Subcutaneous abdominal adipose tissue (tissue), 5 donors: ENCODE data around the gene PAM.

ENCODE experiments used
- H3K27ac ChIP-seq: one replicate; pipeline ENCODE4 v1.7.0; 2013; ENCODE audit warnings: low read depth, mild to moderate bottlenecking, inconsistent platforms, low read length, moderate library complexity
- H3K27me3 ChIP-seq, 5 donors: one replicate each; pipeline ENCODE4 v1.7.0; 2013; ENCODE audit warnings: low read length in 5 of 5, inconsistent platforms in 1 of 5; ENCODE audit not compliant: control insufficient read depth in 5 of 5, insufficient read depth in 4 of 5
- H3K36me3 ChIP-seq, 5 donors: one replicate each; pipeline ENCODE4 v1.7.0; 2013; ENCODE audit warnings: low read length in 5 of 5; ENCODE audit not compliant: control insufficient read depth in 5 of 5, insufficient read depth in 5 of 5
- H3K4me1 ChIP-seq, 5 donors: one replicate each; pipeline ENCODE4 v1.7.0; 2013; ENCODE audit warnings: low read length in 5 of 5, mild to moderate bottlenecking in 3 of 5, moderate library complexity in 1 of 5; ENCODE audit not compliant: control insufficient read depth in 5 of 5, insufficient read depth in 5 of 5
- H3K4me3 ChIP-seq, 5 donors: one replicate each; pipeline ENCODE4 v1.7.0; 2013; ENCODE audit warnings: low read length in 5 of 5, low read depth in 1 of 5
- H3K9ac ChIP-seq, 5 donors: one replicate each; pipeline ENCODE4 v1.7.0; 2013; ENCODE audit warnings: low read length in 5 of 5, mild to moderate bottlenecking in 4 of 5, moderate library complexity in 3 of 5
- H3K9me3 ChIP-seq, 5 donors: one replicate each; pipeline ENCODE4 v1.7.0; 2013; ENCODE audit warnings: low read length in 5 of 5; ENCODE audit not compliant: control insufficient read depth in 5 of 5
- donor health status: healthy.
- donor health status: healthy.
- donor health status: healthy.
- donor health status: healthy.
- donor health status: healthy.

PAM gene

DNA sequence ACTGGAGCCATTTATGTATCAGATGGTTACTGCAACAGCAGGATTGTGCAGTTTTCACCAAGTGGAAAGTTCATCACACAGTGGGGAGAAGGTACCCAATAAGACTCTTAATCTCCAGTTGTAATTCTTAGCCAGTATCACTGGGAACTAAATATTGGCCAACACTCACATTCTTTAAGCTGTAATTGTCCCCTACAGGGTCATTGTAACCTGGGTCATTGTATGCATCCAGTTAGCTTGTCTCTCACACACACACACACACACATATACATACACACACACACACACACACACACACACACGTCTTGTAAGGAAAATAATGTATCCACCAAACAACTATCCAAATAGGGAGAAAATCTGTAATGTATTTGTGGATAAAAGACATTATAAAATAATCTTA lies 251.8 kb downstream of the PAM start:
- no peak overlapping the region for H3K4me3 ChIP-seq
- peaks cover 10 to 27% (median 16%) of the 10 kb centered on the region in 5 donors for H3K36me3 ChIP-seq
- H3K9me3 ChIP-seq, result no peaks in the 10 kb centered on the region
- H3K27me3 ChIP-seq, result no peaks in the 10 kb centered on the region
- no peaks in the 10 kb centered on the region for H3K4me1 ChIP-seq
- H3K9ac ChIP-seq, result no peak overlapping the region
- no peak overlapping the region for H3K27ac ChIP-seq

DNA sequence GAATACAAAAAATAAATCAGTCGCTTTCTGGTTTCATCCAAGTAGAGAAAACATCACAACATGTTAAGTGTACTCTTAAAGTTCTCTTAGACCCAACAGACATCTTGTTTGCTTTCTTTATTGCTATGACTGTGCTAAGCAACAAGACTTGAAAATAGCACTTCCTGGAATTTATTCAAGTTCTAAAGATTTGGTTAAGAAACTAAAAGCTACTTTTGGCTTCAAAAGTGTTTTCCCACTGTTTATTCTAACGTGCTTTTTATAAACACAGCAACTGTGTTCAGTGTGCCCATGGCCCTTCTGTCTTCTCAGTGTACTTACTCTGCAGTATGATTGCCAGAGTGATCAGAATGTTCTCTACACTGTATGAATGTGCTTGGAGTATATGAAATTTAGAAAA lies 255.1 kb downstream of the PAM start:
- H3K27ac ChIP-seq, result no peak overlapping the region
- H3K4me3 ChIP-seq, result no peak overlapping the region

DNA sequence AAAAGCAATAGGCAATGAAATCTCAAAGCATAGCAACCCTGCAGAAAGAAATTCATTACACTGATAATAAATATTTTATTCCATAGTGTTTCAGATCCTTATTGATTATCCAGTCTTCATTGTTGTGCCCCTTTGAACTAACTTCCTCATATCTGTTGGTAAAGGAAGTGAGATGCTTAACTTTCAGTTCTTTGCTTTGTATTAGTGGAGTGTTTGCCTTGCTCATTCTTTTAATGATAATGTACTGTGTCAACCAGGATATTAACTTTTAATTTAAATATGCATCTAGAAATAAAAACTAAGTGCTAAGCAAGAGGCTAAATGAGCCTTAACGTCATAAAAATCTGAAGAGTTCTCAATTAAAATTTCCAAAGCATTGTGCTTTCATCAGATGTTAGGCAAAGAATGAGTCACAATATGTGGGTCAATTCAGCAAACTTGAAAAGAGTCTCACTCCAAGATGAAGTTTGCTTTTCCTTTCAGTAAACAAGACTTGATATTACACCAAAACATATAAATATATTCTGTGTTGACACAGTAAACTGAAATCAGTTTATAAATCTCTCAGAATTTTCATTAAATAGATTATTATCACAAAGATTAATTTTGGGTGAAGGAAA lies 258.9 kb downstream of the PAM start:
- Histone ChIP-seq H3K27me3 (no peaks in the 10 kb centered on the region), H3K4me3 (no peak overlapping the region), H3K4me1 (no peaks in the 10 kb centered on the region), H3K36me3 (peaks cover 8 to 29% (median 16%) of the 10 kb centered on the region in 5 donors), H3K9ac (no peak overlapping the region), H3K9me3 (no peaks in the 10 kb centered on the region), H3K27ac (no peak overlapping the region)

More for the DNA sequence above, 255.1 kb downstream of the PAM start:
- no peaks in the 10 kb centered on the region for H3K4me1 ChIP-seq
- peaks cover 8 to 30% (median 16%) of the 10 kb centered on the region in 5 donors for H3K36me3 ChIP-seq
- H3K9me3 ChIP-seq, result no peaks in the 10 kb centered on the region
- no peak overlapping the region for H3K9ac ChIP-seq
- no peaks in the 10 kb centered on the region for H3K27me3 ChIP-seq

DNA sequence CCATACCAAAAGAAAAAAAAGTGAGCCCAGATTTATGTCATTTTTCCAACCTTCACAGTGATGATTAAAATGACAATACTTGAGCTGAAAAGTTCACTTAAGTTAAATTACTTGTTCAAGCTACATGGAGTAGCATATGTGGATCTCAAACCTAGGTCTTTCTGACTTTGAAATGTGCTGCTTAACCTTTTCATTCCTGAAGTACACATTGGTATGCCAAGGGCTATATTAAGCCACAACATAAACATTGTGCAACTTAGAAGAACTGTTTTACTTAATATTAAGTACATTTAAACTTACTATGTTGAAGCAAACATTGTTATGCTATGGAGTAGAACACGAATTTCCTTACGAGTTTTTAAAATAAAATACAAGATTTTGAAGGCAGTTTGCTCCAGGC lies 259.9 kb downstream of the PAM start:
- Histone ChIP-seq H3K4me3 (no peak overlapping the region), H3K27ac (no peak overlapping the region), H3K36me3 (peaks cover 13 to 34% (median 23%) of the 10 kb centered on the region in 5 donors), H3K9ac (no peak overlapping the region), H3K4me1 (no peaks in the 10 kb centered on the region), H3K27me3 (no peaks in the 10 kb centered on the region), H3K9me3 (no peaks in the 10 kb centered on the region)

DNA sequence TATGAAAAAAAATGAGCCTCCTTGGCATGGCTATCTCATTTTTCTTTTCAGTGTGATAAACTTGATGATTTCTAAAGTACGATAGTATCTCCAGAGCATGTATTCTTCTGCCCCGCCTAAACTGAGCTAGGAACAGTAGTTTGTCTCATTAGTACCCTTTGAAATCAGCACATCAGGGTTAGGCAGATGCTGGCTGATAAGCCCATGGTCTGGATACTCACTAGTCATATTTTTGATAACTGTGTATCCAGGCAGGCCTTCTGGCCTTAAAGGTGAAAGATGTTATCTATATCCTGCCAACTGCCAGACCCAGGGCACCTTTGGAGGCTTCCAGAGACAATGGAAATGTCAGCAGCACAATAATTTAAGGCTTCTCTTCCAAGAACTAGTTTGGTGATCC lies 261.1 kb downstream of the PAM start:
- no peaks in the 10 kb centered on the region for H3K4me1 ChIP-seq
- H3K4me3 ChIP-seq, result no peak overlapping the region
- H3K9me3 ChIP-seq, result no peaks in the 10 kb centered on the region
- H3K9ac ChIP-seq, result no peak overlapping the region
- H3K27ac ChIP-seq, result no peak overlapping the region
- no peaks in the 10 kb centered on the region for H3K27me3 ChIP-seq
- peaks cover 16 to 43% (median 34%) of the 10 kb centered on the region in 5 donors for H3K36me3 ChIP-seq

DNA sequence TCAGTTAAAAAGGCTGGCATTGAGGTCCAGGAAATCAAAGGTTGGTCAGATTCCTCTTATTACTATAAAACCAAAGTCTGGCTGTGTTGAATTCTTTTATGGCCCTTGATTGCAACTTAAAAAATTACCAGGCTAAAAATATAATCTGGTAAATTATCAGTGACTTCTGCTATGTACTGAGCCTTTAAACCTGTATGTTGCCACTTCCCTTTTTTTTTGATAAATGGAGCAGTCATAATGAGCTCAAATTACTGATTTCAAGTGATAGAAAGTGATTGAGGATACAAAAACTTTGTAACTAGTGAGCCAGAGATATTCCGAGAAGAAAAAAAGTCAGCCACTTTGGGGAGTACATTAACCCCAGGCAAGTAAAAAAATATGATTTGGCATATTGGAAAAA lies 264.7 kb downstream of the PAM start:
- no peak overlapping the region for H3K9ac ChIP-seq
- peaks cover 26 to 50% (median 41%) of the 10 kb centered on the region in 5 donors for H3K36me3 ChIP-seq
- H3K4me1 ChIP-seq, result no peaks in the 10 kb centered on the region
- H3K9me3 ChIP-seq, result no peaks in the 10 kb centered on the region
- no peak overlapping the region for H3K4me3 ChIP-seq
- no peaks in the 10 kb centered on the region for H3K27me3 ChIP-seq
- no peak overlapping the region for H3K27ac ChIP-seq

DNA sequence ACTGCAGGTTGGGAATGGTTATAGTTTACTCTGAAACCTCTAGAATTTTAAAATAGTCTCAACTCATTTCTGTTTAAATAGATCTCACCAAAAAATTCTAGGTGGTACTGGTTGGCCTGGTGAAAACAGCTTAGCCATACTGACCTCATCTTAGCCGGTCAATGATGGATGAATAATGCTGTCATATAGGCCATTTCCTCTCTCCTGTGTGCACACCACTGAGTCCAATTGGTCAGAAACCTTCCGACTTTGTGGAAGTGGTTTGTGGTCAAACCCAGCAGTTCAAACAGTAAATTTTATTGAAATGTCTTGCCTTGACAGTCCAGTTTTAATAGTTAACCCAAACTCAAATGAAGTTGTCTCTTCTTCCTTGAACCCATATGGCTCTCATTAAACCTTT lies 266.2 kb downstream of the PAM start:
- H3K36me3 ChIP-seq, result peaks cover 26 to 54% (median 34%) of the 10 kb centered on the region in 5 donors
- H3K9ac ChIP-seq, result no peak overlapping the region
- H3K9me3 ChIP-seq, result no peaks in the 10 kb centered on the region

DNA sequence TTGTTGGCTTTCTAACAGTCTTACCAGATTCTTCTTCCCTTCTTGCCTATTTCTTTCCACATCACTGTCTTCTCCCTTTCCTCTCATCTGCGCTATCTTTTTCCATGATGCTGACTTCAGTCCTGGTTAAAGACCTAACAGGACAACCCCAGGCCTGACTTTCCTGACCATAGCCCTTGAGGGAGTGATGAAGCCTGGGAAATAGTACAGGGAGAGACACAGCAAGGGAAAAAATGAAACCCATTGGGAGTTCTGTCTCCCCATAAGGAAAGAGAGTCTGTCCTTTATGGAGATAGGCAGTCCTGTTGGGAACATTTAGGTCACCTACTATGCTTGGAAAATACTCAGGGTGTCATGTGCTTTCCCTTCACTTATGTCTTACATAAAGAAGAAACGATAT lies 272.2 kb downstream of the PAM start:
- H3K4me1 ChIP-seq, result no peaks in the 10 kb centered on the region
- no peaks in the 10 kb centered on the region for H3K9me3 ChIP-seq
- no peak overlapping the region for H3K9ac ChIP-seq
- H3K27ac ChIP-seq, result no peak overlapping the region
- H3K4me3 ChIP-seq, result no peak overlapping the region
- peaks cover 26 to 54% (median 30%) of the 10 kb centered on the region in 5 donors for H3K36me3 ChIP-seq
- no peaks in the 10 kb centered on the region for H3K27me3 ChIP-seq

More for the DNA sequence above, 266.2 kb downstream of the PAM start:
- no peak overlapping the region for H3K4me3 ChIP-seq
- H3K4me1 ChIP-seq, result no peaks in the 10 kb centered on the region
- no peaks in the 10 kb centered on the region for H3K27me3 ChIP-seq
- H3K27ac ChIP-seq, result no peak overlapping the region

DNA sequence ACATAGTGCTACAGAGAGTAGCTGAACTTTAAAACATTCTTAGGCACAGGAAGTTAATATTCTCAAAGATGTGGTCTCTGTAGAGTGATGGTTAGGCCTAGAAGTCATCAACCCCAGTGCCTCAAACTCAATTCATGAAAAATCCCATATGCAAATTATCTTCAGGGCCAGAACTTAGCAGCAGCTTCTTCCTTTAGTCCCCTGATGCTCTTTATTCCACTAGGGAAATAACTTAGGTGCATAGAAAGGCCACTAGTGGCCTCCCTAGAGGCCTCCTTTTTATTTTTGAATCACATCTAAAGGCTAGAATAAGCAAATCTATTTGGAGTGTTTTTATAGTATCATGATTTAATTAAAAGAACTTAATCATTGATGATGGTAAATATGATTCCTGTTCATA lies 276.5 kb downstream of the PAM start:
- Histone ChIP-seq H3K4me3 (no peak overlapping the region), H3K9me3 (peaks cover 0 to 6% (median 3%) of the 10 kb centered on the region in 5 donors), H3K9ac (no peak overlapping the region), H3K27me3 (no peaks in the 10 kb centered on the region), H3K27ac (no peak overlapping the region), H3K4me1 (no peaks in the 10 kb centered on the region), H3K36me3 (peaks cover 25 to 38% (median 36%) of the 10 kb centered on the region in 5 donors)

DNA sequence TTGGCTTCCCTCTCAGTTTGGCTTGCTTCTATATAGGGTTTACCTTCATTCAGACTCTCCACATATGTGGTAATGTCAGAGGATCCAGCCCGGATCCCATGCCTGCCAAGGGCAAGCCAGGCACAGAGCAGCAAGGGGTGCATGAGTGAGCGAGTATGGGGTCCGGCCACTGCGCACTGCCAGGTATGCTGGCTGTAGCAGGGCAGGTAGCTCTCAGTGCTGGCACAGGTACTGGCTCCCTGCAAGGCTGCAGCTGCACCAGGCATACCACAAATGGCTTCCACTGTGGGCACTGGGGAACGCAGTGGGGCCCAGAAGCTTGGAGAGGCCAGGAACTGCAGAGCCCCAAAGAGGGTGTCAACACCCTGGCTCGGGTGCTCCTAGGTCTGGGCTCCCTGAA lies 278.6 kb downstream of the PAM start:
- Histone ChIP-seq H3K9ac (no peak overlapping the region), H3K4me3 (no peak overlapping the region), H3K36me3 (peaks cover 11 to 22% (median 20%) of the 10 kb centered on the region in 5 donors), H3K4me1 (no peaks in the 10 kb centered on the region), H3K27ac (no peak overlapping the region), H3K9me3 (peaks cover 0 to 6% (median 3%) of the 10 kb centered on the region in 5 donors), H3K27me3 (no peaks in the 10 kb centered on the region)
